Activated CD4-positive, CD25-positive, alpha-beta regulatory T cell treated with anti-CD3 and anti-CD28 coated beads, Interleukin-2, amount 50 U/mL, for 72 hours (primary cell): ENCODE data around the gene GALE.
"Not testable (repeated sequence)": the region's sequence is repeated elsewhere in the genome, so short reads cannot be mapped to it uniquely, and the experiment has no call there.

Experiments used
- DNase-seq: peaks from one replicate; pipeline ENCODE4 v3.0.0; 2021

Gene GALE

DNA sequence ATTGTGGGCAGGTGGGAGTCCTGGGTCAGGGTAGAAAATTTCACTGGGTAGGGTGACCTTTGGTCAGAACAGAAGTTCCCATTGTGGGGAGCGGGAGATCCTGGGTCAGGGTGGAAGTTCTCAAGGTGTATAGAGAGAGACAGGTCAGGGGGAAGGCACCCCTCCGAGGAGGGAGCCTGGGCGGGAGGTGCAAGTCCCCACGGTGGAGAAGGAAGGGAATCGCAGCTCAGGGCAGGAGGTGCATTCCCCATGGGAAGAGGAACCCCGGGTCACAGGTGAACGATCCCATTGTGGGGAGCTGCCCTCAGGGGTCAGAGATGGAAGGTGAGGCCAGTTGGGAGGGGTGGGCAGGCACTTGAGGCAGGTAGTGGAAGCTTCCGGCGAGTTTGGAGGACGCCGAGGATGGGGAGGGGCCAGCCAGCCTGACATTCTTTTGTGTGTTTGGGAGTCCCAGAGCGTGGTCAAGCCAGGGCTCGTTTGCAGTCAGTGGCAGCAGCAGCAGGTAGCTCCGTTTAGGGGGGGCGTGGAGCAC, 9.0 kb downstream of the GALE start:
- DNase-seq, result no peak

DNA sequence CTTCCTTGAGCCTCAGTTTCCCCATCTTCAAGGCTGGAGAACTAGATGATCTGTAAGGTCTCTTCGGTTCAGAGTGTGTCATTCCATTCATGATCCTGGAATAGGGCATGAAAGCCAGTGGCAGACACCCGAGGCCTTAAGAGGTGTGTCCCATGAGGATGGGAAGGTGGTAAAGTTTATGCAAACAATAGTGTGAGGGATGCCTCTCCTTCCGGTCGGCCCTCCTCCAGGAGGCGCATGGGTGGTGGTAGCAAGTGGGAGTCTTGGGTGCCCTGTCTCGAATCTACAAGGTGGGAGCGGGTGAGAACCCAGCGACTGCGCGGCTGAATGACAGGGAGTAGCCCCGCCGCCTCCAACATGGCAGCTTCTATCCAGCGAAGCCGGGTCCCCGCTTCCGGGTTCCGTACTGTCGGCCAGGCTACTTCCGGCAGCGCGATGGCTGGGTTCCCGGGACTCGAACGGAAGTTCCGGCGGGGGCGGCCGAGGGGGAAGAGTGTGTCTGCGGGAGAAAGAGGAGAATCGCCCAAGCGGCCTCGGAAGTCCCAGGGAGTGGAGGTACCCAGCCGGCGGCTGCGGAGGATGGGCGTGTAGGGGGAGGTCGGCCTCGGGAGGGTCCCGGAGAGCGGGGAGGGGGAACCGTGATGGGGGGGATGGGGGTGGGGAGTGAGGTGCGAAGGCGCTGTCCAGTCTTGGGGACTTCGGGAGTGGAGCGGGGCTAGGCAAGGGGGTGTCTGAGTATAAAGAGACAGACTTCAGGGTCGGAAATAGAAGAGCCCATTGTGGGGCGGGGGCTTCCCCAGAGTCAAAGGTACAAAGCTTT, 9.6 kb downstream of the GALE start, which contains the start of gene LYPLA2:
Gene LYPLA2 (plus strand): TSS at position 450 of the 820 bp plus-strand sequence. CDS start 1,538 bp downstream, outside the sequence.
- DNase-seq, result peak; percentile 85

DNA sequence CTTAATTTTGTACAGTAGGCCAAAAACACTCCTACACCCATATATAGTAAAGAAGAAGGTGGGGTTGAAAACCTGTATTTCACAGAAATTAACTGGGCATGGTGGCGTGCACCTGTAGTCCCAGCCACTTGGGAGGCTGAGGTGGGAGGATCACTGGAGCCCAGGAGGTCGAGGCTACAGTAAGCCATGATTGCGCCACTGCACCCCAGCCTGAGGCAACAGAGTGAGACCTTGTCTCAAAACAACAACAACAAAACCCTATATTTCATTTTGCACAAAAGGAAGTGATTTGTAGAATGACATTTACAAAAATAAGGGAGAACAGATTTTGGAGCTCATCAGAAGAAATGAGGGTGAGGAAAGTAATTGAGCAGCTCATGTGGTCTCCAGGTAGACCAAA, 11.9 kb downstream of the GALE start:
- DNase-seq, result no peak

DNA sequence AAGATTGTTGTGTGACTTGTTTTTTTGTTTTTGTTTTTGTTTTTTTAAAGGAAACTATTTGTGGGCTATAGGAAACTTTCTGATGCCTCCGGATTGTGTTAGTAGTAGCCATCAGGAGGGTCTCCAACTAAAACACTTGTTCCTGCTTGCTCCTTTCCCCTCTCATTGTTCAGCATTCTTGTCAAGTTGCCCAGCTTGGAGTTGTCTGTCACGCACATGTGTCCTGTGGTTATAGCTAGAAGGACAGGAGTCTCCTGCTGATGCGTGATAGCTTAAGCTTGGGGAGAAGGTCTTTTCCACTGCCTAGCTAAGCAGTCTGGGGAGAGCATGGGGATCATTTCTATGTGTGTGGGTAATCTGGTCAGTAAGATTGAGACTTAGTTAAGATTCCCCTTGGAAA, 12.9 kb downstream of the GALE start:
- no peak for DNase-seq

DNA sequence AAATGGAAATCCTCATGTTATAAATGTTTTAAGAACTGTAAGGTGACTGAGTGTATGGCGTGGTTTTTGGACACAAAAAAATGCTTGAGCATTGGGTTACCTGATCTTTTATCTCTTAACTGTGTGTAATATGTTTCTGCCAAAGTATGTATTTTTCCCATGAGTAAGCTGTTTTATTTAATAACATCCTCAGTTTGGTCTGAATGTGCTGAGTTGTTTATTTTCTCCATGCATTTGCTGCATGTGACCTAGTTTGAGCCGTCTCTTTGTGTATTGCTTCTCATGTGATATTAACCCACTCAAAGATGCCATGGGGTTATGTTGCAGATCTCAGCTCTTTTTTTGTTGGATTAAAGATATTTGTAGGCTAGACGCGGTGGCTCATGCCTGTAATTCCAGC, 15.7 kb downstream of the GALE start:
- no peak for DNase-seq

DNA sequence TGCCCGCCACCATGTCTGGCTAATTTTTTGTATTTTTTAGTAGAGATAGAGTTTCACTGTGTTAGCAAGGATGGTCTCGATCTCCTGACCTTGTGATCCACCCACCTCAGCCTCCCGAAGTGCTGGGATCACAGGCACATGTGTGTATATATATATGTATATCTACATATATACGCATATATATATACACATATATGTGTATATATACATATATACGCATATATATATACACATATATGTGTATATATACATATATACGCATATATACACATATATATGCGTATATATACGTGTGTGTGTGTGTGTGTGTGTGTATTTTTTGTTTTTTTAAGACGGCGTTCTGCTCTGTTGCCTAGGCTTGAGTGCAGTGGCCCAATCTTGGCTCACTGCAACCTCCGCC, 17.4 kb downstream of the GALE start:
- DNase-seq, result not testable (repeated sequence)

DNA sequence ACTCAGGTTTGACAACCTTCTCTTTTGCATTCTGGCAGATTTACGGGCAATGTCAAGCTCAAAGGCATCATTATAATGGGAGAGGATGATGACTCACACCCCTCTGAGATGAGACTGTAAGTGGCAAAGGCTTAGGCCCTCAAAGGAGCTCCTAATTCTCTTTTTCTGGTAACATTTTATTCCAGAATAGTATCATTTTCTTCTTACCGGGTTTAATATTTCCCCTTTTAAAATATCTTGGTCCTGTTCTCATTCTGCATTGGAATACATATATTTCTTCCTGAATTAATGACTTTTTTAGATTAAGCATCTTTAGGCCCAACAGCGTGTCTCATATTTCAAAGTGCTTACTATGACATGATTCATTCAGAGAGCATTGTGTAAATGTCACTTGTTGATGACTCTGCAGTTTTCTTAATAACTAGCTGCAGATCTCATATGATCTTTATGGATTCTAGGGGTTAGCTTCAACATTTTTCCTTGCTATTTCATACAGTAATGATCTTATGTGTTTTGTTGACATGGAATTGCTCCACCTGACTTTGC, 20.7 kb downstream of the GALE start:
- DNase-seq, result no peak

DNA sequence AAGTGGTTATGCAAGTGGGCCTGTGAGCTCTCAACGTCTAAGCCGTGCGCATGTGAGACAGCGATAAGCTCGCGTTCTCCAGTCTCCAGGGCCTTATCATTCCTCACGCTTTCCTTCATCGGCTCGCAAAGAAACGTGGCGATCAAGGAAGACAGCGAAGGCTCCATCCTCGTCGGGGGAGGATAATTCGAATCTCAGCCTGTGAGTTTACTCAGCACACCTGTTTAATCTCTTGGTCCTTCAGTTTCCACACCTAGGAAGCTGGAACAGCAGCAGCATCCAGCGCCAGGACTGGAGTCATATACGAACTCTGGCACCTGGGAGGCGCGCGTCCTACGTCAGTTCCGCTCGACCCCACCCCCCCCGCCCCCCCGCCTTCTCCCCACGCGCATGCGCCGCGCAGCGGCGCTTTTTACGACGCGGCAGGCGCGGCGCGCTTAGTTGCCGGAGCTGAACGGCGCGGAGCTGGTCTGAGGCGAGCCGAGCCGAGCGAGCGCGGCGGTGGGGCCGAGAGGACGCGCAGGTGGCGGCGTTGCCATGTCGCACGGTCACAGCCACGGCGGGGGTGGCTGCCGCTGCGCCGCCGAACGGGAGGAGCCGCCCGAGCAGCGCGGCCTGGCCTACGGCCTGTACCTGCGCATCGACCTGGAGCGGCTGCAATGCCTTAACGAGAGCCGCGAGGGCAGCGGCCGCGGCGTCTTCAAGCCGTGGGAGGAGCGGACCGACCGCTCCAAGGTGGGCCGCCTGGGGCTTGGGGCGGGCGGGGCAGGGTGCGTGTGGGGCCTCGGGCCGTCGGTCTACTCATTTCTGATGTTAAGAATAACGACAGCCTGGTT, 22.4 kb downstream of the GALE start, which contains the start of gene PITHD1:
Gene PITHD1 (plus strand): TSS at position 440 of the 836 bp plus-strand sequence. CDS start 98 bp downstream, at position 538.
- peak; percentile 82 for DNase-seq

DNA sequence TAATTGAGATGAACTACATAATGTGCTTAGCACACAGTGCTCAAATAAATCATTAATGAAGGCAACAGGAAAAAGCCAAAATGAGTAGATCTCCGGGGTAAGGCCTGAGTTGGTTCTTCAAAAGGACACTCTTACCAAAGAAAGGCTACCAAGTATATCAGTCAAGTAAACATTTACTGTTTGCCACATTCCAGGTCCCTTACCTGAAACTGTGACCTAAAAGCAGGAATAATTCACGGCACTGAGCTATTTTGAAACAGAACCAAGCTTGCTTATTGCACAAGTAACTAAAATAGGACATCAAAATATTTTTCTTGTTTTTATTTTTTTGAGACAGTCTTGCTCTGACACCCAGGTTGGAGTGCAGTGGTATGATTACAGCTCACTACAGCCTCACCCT, 24.3 kb downstream of the GALE start:
- no peak for DNase-seq

DNA sequence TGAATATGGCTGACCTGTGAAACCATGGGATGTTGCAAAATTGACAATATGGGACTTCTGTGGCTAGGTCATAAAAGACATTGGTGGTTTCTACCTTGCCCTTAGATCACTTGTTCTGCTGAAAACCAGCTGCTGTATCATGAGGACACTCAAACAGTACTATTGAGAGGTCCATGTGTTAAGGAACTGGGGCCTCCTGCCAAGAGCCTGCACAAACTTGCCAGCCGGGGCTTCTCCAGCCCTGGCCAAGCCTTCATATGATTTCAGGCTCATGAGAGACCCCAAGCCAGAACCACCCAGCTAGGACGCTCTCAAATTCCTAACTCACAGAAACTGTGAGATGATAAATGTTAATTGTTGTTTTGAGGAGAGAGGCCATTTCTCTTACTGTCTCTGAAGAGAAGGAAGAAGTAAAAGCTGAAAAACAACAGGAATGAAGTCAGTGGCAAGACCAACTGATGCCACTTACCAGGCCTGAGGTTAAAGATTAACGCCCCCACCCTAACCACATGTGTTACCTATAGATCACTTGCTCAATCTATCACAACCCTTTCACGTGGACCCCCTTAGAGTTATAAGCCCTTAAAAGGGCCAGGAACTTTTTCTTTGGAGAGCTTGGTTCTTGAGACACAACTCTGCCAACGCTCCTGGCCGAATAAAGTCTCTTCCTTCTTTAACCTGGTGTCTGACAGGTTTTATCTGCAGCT, 26.2 kb downstream of the GALE start:
- no peak for DNase-seq

DNA sequence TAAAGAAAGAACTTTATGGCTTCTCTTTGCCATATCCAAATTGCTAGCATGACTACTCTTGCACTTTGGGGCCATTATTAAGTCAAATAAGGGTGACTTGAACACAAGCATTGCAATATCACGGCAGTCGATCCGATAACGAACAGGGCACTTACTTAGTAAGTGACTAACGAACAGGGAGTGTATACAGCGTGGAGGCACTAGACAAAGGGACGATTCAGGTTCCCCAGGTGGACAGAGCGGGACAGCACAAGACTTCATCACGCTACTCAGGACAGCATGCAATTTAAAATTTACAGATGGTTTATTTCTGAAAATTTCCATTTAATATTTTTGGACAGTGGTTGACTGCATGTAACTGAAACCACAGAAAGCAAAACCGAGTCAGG, 27.7 kb downstream of the GALE start:
- no peak for DNase-seq

DNA sequence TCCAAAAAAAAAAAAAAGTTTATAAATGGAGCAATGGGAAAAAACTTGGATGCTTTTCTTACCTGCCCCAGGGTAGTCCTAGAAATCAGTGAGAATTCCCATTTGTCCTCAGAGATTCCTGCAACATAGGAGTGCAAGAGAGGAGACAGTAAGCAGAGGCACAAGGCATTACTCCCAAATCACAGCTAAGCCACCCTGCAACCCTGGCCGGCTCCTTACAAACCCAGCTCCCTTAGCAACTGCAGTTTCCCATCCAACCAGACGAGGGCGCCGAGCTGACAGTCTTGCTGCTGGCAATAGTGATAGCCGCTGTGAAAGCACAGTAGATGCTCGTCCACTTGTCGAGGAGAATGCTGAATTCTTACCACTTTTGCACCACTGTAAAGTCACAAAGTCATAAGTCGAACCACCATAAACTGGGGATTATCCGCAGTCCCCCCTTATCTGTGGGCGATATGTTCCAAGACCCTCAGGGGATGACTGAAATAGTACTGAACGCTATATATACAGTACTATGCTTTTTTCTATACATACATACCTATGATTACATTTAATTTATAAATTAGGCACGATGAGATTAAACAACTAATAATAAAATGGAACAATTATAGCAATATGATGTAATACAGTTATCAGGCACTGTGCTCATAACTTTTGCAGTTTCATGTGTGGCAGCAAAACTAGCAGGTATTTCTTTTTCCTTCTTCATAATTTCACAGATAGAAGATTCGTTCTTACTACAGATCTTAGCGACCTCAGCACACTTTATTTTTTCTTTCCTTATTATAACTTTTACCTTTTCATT, 28.3 kb downstream of the GALE start:
- DNase-seq, result peak; percentile 88

DNA sequence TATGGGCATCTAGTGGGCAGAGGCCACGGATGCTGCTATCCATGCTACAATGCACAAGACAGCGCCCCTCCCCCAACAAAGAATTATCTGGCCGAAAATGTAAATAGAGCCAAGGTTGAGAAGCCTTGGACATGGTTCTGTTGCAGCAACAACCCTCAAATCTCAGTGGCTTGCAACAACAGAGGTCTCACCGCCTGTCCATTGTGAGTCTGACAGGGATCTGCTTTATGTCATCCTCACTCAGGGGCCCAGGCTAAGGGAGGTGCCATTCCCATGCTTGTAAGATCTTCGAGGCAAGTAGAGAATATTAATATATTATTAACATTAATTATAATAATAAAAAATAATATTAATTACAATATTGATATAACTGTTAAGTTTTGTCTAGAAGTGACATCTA, 31.8 kb downstream of the GALE start:
- DNase-seq, result no peak

DNA sequence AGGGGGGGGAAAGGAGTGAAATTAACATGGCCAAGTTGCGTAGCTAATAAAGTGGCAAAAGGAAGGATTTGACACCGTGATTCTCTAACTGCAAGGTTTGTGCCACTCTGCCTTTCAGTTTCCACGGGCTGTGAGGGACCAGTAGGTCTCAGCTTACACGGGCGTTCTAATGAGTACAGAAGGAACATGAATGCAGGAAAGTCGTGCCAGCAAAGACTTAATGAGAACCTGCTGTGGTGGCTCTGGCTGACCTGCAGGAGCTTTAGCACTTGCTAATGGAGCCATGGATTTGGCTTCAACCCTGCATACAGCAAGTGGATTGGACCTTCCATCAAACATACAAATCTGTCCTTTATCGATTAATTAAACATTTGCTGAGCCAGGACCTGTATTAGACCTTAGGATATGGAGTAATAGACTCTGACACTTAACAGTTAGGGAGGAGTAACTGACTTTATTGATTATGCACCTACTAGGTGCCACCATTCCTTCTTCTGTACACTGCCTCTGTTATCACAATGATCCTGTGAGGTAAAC, 37.4 kb downstream of the GALE start:
- no peak for DNase-seq

DNA sequence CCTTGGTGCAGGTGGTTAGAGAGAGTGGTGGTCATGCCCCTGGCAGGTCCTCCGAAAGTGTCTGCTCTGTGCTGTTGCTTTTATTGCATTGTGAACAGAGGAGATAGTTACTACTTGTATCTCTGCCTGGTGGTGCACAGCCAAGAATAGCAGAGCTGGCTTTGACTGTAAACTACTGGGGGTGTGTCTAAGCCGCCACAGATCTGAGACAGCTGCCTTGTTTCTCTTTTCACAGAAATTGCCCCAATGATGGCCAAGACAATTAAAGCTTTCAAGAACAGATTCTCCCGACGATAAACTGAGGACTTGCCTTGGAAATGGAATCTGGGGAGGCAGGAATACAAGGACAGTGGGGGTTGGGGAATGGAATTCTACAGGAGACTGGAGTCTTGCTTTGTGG, 41.3 kb downstream of the GALE start:
- DNase-seq, result no peak

DNA sequence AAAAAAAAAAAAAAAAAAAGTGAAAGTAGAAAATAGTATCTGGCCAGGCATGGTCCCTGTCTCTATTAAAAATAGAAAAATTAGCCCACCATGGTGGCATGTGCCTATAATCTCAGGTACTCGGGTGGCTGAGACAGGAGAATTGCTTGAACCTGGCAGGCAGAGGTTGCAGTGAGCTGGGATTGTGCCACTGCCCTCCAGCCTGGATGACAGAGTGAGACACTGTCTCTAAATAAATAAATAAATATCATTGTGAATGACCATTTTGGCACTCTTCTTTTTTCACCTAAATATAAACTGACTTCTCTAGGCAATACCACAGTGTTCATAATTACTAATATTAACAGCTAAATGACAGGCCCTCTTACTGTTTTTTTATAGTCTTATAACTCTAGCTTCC, 42.7 kb downstream of the GALE start:
- DNase-seq, result no peak

DNA sequence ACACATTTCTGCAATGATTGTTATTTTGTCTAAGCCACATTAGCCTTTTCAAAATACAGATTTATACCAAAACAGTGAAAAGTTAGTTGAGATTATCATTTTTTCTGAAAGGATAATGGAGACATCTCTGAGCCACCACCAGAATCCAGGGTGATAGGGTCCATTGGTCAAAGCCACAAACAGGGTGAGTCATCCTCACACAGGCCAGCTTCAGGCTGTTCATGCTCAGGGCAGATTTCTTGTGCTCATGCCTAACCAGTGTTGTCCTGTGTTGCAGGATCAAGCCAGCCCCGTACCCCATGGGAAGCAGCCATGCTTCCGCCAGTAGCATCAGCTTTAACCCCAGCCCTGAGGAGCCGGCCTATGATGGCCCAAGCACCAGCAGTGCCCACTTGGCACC, 43.9 kb downstream of the GALE start:
- no peak for DNase-seq

DNA sequence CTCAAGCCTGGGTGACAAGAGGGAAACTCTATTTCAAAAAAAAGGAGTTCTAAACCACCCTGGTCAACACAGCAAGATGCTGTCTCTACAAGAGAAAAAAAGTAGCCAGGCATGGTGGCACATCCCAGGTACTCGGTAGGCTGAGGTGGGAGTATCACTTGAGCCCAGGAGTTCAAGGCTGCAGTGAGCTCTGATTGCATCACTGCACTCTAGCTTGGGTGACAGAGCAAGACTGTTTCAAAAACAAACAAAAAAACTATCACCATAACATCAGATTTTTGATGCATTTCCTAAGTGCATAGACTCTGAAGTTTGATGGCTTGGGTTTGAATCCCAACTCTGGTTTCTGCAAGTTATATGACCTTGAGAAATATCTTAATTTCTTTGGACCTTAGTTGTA, 47.6 kb downstream of the GALE start:
- DNase-seq, result no peak

DNA sequence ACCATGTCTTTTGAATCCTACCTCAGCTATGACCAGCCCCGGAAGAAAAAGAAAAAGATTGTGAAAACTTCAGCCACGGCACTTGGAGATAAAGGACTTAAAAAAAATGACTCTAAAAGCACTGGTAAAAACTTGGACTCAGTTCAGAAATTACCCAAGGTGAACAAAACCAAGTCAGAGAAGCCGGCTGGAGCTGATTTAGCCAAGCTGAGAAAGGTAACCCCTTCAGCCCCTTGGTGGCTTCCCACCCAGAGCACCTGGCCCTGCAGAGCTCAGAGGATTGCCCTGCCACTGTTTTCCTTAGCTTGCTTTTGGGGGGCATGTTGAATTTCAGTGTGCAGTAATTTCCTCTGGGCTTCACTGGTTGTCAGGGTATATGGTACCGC, 48.7 kb downstream of the GALE start:
- DNase-seq, result no peak

DNA sequence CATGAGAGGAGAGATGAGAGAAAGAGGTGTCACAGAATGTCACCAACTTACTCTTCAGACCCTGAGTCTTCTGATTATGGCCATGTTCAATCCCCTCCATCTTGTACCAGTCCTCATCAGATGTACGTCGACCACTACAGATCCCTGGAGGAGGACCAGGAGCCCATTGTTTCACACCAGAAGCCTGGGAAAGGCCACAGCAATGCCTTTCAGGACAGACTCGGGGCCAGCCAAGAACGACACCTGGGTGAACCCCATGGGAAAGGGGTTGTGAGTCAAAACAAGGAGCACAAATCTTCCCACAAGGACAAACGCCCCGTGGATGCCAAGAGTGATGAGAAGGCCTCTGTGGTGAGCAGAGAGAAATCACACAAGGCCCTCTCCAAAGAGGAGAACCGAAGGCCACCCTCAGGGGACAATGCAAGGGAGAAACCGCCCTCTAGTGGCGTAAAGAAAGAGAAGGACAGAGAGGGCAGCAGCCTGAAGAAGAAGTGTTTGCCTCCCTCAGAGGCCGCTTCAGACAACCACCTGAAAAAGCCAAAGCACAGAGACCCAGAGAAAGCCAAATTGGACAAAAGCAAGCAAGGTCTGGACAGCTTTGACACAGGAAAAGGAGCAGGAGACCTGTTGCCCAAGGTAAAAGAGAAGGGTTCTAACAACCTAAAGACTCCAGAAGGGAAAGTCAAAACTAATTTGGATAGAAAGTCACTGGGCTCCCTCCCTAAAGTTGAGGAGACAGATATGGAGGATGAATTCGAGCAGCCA, 49.3 kb downstream of the GALE start:
- DNase-seq, result no peak

DNA sequence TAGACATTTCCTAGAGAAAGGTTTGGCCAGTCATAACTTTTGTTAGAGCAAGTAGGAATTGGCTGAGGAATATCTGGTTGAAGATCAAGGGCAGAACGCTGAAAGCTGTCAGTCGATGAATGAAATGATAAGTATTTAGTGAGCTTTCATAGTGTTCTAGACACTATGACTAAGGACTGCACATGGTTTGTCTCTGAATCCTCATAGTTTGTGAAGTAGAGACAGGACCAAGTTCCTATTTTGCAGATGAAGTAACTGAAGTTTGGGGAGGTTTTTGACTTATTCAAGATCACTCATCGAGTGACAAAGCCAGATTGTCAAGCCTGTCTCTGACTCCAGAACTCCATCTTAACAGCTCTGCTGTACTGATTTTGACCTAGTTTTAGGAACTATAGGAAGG, 52.5 kb downstream of the GALE start:
- no peak for DNase-seq
